ENCODE data around the gene ITFG1.

The ITFG1 gene

DNA sequence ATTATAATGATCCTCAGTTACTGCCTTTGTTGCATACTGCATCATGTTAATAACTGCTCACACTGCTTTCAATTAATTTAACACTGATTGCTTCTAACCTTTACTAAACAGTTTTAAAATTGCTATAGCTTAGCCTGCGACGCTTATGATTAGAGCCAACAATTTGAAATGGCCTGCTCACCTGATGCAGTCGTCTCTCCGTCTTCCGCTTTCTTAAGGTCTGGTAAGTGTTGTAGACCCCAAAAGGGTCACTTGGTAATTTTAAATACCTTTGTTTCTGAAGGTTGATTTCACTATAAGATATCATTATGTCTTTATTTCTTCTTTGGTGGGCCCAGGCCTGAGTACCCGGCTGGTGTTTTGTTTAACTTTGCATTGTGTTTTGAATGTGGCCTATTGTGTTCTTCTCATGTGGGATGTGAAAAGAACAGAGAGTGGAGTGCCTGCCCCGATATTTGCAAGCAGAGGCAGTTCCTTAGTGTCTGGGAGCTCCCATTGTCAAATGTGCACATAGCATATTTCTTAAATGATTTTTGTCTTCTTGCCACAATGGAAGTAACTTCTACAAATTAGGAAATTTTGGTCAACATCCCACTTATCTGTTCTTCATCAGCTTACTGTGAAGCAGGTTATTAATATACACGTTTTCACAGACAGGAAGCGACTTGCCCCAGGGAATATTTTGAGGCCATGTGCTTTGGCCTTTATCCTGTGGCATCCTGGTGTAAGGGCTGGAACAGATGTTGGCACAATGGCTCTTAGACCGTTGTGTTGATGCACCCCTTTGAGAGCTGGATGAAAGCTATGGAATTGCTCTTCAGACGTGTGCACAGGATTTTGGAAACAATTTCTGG, 3.1 kb upstream of the ITFG1 start:
- TF ChIP-seq ZFX (IDR thresholded peaks at IDR 0.05) (no peak), CTCF (conservative IDR thresholded peaks at IDR 0.05) (no peak)
- no peak overlapping the region for H3K27ac ChIP-seq

DNA sequence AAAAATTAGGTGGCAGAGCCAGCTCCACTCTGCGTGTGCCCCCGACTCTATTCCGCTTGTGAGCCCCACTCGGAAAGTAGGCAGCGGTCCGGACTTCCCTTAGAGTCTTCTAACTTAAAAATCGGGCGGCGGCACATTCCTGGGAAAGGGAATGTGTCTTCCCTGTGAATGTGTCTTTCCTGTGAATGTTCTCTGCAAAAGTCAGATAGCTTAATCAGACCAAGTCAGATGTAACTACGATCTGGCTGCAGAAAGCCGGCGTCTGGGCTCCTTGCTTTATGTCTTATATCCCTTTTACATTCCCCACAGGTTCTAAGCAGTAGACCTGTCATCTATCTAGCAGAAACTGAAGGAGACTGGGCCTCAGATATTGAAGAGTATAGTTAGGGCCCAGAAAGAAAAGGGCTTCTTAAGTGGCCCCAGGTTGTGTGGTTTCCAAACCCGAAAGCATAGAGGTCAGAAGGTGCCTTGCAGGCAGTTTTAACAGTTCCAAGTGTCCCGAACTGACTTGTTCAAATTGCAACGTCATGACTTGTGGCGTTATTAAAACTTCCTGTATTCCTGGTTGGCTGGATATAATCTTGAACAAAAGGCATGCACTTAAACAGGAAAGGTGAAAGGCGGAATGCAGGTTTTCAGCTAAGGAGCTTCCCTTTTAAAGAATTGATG, 869 bp upstream of the ITFG1 start:
- TF ChIP-seq CTCF (conservative IDR thresholded peaks at IDR 0.05) (peak; percentile 4; the same call in 1 of the 2 replicates), ZFX (IDR thresholded peaks at IDR 0.05) (no peak; the same call in 1 of the 2 replicates)
- H3K27ac ChIP-seq: peak overlapping the region; percentile 91

GRCh38 chr16:47460359-47460710, 528 bp downstream of the ITFG1 start:
- TF ChIP-seq ZFX (IDR thresholded peaks at IDR 0.05) (no peak), CTCF (conservative IDR thresholded peaks at IDR 0.05) (no peak)
- H3K27ac ChIP-seq: peak overlapping the region; percentile 91

GRCh38 chr16:47459603-47460002, 1.3 kb downstream of the ITFG1 start:
- peak overlapping the region; percentile 91; the same call in 1 of the 2 replicates for H3K27ac ChIP-seq
- TF ChIP-seq CTCF (conservative IDR thresholded peaks at IDR 0.05) (no peak), ZFX (IDR thresholded peaks at IDR 0.05) (no peak)

DNA sequence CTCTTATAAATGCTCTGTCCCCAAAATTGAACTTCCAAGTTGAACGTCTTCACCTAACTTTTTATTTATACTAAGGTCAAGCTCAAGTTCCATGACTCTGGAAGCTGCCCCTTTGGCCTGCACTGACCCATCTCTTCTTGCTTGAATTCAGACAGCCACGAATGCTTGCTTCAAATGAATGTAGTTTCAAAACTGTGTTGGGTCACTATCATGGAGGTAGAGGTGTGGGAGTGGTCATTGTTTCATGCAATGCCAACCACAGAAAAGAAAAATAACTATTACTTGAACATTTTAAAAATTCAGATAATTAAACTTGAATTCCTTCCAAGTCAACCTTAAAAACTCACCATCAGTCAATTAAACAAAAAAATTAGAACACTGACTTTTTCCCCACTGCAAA, 2.5 kb downstream of the ITFG1 start:
- H3K27ac ChIP-seq: no peak overlapping the region

DNA sequence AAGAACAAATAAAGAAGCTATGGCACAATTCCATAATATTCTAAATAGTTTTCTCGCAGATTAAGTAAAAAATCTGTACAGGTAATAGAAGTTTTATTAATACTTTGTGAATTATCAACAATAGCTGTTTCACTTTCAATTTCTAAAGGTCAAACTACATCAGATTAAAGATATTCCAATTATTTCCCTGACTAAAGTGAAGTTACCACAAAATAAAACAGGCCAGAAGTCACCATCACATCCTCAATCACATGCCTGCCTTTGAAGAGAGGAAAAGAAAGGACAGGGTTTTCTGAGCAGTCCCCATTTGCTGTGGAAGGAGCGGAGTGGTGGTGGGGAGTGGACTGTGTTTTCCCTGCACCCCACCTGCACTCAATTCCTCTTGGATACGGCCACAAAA, 11.1 kb downstream of the ITFG1 start:
- TF ChIP-seq ZFX (IDR thresholded peaks at IDR 0.05): no peak
- no peak for TF ChIP-seq CTCF (conservative IDR thresholded peaks at IDR 0.05)
- H3K27ac ChIP-seq: no peak overlapping the region

More for the DNA sequence above, 2.5 kb downstream of the ITFG1 start:
- TF ChIP-seq ZFX (IDR thresholded peaks at IDR 0.05): no peak
- no peak for TF ChIP-seq CTCF (conservative IDR thresholded peaks at IDR 0.05)

All from C4-2B (cell line).